Liver (tissue), 9 donors: Measurements from ENCODE around the gene RTN4RL1. TPM values are rescaled to one million over a fixed set of nuclear protein-coding genes. Genes with fewer than 3 reads are reported as not detected.

Source experiments
- DNase-seq: peaks from one replicate; pipeline ENCODE4 v3.0.0-alpha.2; 2017; ENCODE audit warnings: low spot score
- H3K27ac ChIP-seq, 2 donors: one replicate each; pipeline ENCODE4 v1.7.0; 2013; ENCODE audit warnings: inconsistent platforms in 2 of 2, low read length in 2 of 2, control low read depth in 1 of 2, low read depth in 1 of 2, mild to moderate bottlenecking in 1 of 2
- H3K27me3 ChIP-seq, 4 donors: one replicate each; pipeline versions ENCODE4 v1.6.1 to v1.7.0; 2013; ENCODE audit warnings: low read length in 3 of 4, inconsistent platforms in 1 of 4, mild to moderate bottlenecking in 1 of 4, moderate library complexity in 1 of 4; ENCODE audit not compliant: control insufficient read depth in 4 of 4, insufficient read depth in 4 of 4
- H3K36me3 ChIP-seq, 4 donors: one replicate each; pipeline versions ENCODE4 v1.6.1 to v1.7.0; 2013; ENCODE audit warnings: low read length in 3 of 4, mild to moderate bottlenecking in 3 of 4, low read depth in 1 of 4, moderate library complexity in 1 of 4; ENCODE audit not compliant: control insufficient read depth in 4 of 4, insufficient read depth in 3 of 4
- H3K4me1 ChIP-seq, 4 donors: one replicate each; pipeline versions ENCODE4 v1.6.1 to v1.7.0; 2013; ENCODE audit warnings: low read length in 3 of 4, mild to moderate bottlenecking in 3 of 4, moderate library complexity in 1 of 4; ENCODE audit not compliant: control insufficient read depth in 4 of 4, insufficient read depth in 4 of 4
- H3K4me3 ChIP-seq, 3 donors: one replicate each; pipeline versions ENCODE4 v1.6.1 to v1.7.0; 2013; ENCODE audit warnings: low read length in 3 of 3, control low read depth in 1 of 3, low read depth in 1 of 3, mild to moderate bottlenecking in 1 of 3
- H3K9ac ChIP-seq, 2 donors: one replicate each; pipeline ENCODE4 v1.7.0; 2013; ENCODE audit warnings: low read length in 2 of 2, mild to moderate bottlenecking in 2 of 2, moderate library complexity in 2 of 2, control low read depth in 1 of 2, low read depth in 1 of 2
- H3K9me3 ChIP-seq, 4 donors: one replicate each; pipeline versions ENCODE4 v1.6.1 to v1.7.0; 2013; ENCODE audit warnings: low read length in 3 of 4; ENCODE audit not compliant: control insufficient read depth in 4 of 4
- ATF3 ChIP-seq: IDR thresholded peaks from 2 replicates; pipeline ENCODE4 v1.6.1; 2016; ENCODE audit warnings: antibody characterized with exemption
- EGR1 ChIP-seq, 2 donors: IDR thresholded peaks; 2 replicates each; pipeline ENCODE4 v1.6.1; 2016 to 2018; ENCODE audit warnings: antibody characterized with exemption in 2 of 2, low read depth in 2 of 2
- FOXA1 ChIP-seq: IDR thresholded peaks from 2 replicates; pipeline ENCODE4 v1.6.1; 2016; ENCODE audit warnings: antibody characterized with exemption
- HNF4A ChIP-seq, 2 donors: conservative IDR thresholded peaks; 2 replicates each; pipeline ENCODE4 v1.6.1; 2016; ENCODE audit warnings: antibody characterized with exemption in 2 of 2, mild to moderate bottlenecking in 2 of 2
- HNF4G ChIP-seq: IDR thresholded peaks from 2 replicates; pipeline ENCODE4 v1.6.1; 2016; ENCODE audit warnings: antibody characterized with exemption
- JUND ChIP-seq, 2 donors: IDR thresholded peaks; 2 replicates each; pipeline ENCODE4 v1.6.1; 2016; ENCODE audit warnings: antibody characterized with exemption in 2 of 2
- NR2F2 ChIP-seq: IDR thresholded peaks from 2 replicates; pipeline ENCODE4 v1.6.1; 2016; ENCODE audit warnings: antibody characterized with exemption
- RAD21 ChIP-seq, 2 donors: IDR thresholded peaks; 2 replicates each; pipeline ENCODE4 v1.6.1; 2016; ENCODE audit warnings: antibody characterized with exemption in 2 of 2, mild to moderate bottlenecking in 2 of 2
- REST ChIP-seq: IDR thresholded peaks from 2 replicates; pipeline ENCODE4 v1.6.1; 2016; ENCODE audit warnings: antibody characterized with exemption, mild to moderate bottlenecking
- RXRA ChIP-seq, 2 donors: IDR thresholded peaks; 2 replicates each; pipeline ENCODE4 v1.6.1; 2017 to 2018; ENCODE audit warnings: antibody characterized with exemption in 2 of 2, mild to moderate bottlenecking in 1 of 2
- SP1 ChIP-seq: IDR thresholded peaks from 2 replicates; pipeline ENCODE4 v1.6.1; 2018; ENCODE audit warnings: antibody characterized with exemption, mild to moderate bottlenecking
- TAF1 ChIP-seq: conservative IDR thresholded peaks from 2 replicates; pipeline ENCODE4 v1.6.1; 2016; ENCODE audit warnings: antibody characterized with exemption, mild to moderate bottlenecking
- YY1 ChIP-seq: IDR thresholded peaks from 2 replicates; pipeline ENCODE4 v1.6.1; 2016; ENCODE audit warnings: antibody characterized with exemption, mild to moderate bottlenecking
- ZBTB33 ChIP-seq: IDR thresholded peaks from 2 replicates; pipeline ENCODE4 v1.6.1; 2016; ENCODE audit warnings: antibody characterized with exemption
- WGBS: extraction: QIAGEN DNeasy Blood & Tissue Kit; methylation state at CpG from one replicate; pipeline ENCODE4 v1.1.7; 2013; 5-methylcytosine and 5-hydroxymethylcytosine counted together
- polyA plus RNA-seq, 2 donors: library from polyadenylated mRNA; stranded (reverse) in 1 of 2; unstranded in 1 of 2; fragments of 200-250 nt in 1 of 2; fragments of >200 nt in 1 of 2; fragmentation: Nextera tagmentation in 1 of 2; extraction: Ambion mirVana in 1 of 2; gene quantifications; one replicate each; pipeline versions ENCODE4 v1.2.1 to v1.2.3, GENCODE V29; 2013 to 2015
- total RNA-seq, 2 donors: library from RNA; depleted of rRNA; stranded (reverse); fragments of >200 nt; gene quantifications; one replicate each; pipeline ENCODE4 v1.2.3, GENCODE V29; 2014
- TF ChIP-seq, protein P1 (sequence below): IDR thresholded peaks from 2 replicates; pipeline ENCODE4 v1.6.1; 2016; ENCODE audit warnings: antibody characterized with exemption
- donor health status: healthy.
- donor health status: healthy.
- donor health status: healthy.
- donor health status: healthy.
- donor health status: healthy.

Gene RTN4RL1
- total and polyA plus RNA-seq, 4 donors: 0.04 to 5.4 (median 1.2) TPM

- Histone ChIP-seq H3K36me3 (no peaks in the 10 kb centered on the region), H3K27me3 (no peaks in the 10 kb centered on the region), H3K9ac (no peak overlapping the region), H3K4me3 (no peak overlapping the region), H3K27ac (no peak overlapping the region), H3K9me3 (no peaks in the 10 kb centered on the region), H3K4me1 (peaks cover 2 to 50% (median 33%) of the 10 kb centered on the region in 4 donors)
- TF ChIP-seq REST: no peak
- no peak for TF ChIP-seq FOXA1
- TF ChIP-seq ATF3: no peak
- no peak for TF ChIP-seq HNF4A (conservative IDR thresholded peaks at IDR 0.05)
- TF ChIP-seq EGR1 (IDR thresholded peaks at IDR 0.05; ENCODE audit: low read depth in 2 of 2): no peak
- no peak for TF ChIP-seq RAD21 (IDR thresholded peaks at IDR 0.05)
- DNase-seq: no peak
- 94% methylated on average over 5 of the region's 5 CpGs for WGBS
These were observed 3.1 kb upstream of the RTN4RL1 start for GRCh38 chr17:2028234-2028614.

GRCh38 chr17:2027528-2028233, 2.5 kb upstream of the RTN4RL1 start:
- no peak for TF ChIP-seq TAF1
- no peak for TF ChIP-seq RXRA (IDR thresholded peaks at IDR 0.05)
- H3K4me3 ChIP-seq: no peak overlapping the region
- DNase-seq: no peak
- WGBS: 87% methylated on average over 11 of the region's 11 CpGs
- H3K36me3 ChIP-seq: no peaks in the 10 kb centered on the region
- H3K27ac ChIP-seq: no peak overlapping the region
- peaks cover 2 to 54% (median 36%) of the 10 kb centered on the region in 4 donors for H3K4me1 ChIP-seq
- H3K9me3 ChIP-seq: no peaks in the 10 kb centered on the region
- H3K27me3 ChIP-seq: no peaks in the 10 kb centered on the region
- no peak overlapping the region for H3K9ac ChIP-seq

DNA sequence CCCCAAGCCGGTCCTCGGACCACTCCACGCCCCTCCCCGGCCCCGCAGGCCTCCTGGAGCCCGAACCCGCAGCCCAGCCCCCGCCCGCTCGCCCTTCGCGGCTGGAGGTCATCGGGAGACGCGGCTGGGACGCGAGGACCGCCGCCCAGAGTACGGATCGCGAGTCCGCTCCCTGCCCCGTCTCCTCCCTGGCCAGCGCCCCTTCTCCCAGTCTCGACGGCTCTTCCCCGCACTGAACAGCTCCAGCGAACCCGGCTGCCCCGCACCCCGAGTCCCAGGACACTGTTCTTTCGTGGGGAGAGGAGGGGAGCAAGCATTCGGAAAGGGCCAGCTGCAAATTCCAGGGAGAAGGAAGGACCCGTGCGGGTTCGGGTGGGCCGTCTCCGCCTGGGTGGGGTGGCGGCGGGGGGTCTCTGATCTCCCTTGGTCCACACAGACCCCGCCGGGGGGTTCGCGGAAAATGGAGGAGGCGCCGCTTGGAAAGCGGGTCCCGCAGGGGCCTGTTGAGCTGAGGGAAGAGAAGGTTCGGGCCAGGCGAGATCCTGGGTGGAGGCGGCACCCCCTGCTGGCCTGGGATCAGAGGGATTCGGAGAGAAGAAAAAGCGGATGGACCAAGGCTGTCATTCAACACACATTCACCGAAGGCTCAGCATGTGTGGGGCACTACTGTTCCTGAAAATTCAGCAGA, 632 bp upstream of the RTN4RL1 start:
- peak overlapping the region in 1 of 2 donors; percentile 51 for H3K27ac ChIP-seq
- 1% methylated on average over 55 of the region's 55 CpGs for WGBS
- H3K9me3 ChIP-seq: no peaks in the 10 kb centered on the region
- DNase-seq: peak; percentile 68
- no peak overlapping the region for H3K9ac ChIP-seq
- H3K4me3 ChIP-seq: peak overlapping the region; percentile 11 to 77 (median 73)
- no peaks in the 10 kb centered on the region for H3K36me3 ChIP-seq
- peaks cover 4 to 43% (median 26%) of the 10 kb centered on the region in 4 donors for H3K4me1 ChIP-seq
- no peaks in the 10 kb centered on the region for H3K27me3 ChIP-seq
- peak; percentile 91 to 92 for TF ChIP-seq RAD21 (IDR thresholded peaks at IDR 0.05)
- TF ChIP-seq HNF4G: no peak
- no peak for TF ChIP-seq ATF3
- peak; percentile 12 for TF ChIP-seq NR2F2
- no peak for TF ChIP-seq EGR1 (IDR thresholded peaks at IDR 0.05; ENCODE audit: low read depth in 2 of 2)
- TF ChIP-seq REST: no peak
- no peak for TF ChIP-seq ZBTB33
- TF ChIP-seq SP1: no peak
- TF ChIP-seq HNF4A (conservative IDR thresholded peaks at IDR 0.05): no peak
- peak; percentile 37 for TF ChIP-seq YY1
- TF ChIP-seq, protein P1, sequence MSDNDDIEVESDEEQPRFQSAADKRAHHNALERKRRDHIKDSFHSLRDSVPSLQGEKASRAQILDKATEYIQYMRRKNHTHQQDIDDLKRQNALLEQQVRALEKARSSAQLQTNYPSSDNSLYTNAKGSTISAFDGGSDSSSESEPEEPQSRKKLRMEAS: no peak
- no peak for TF ChIP-seq FOXA1
- no peak for TF ChIP-seq JUND (IDR thresholded peaks at IDR 0.05)
- no peak for TF ChIP-seq TAF1
